ENCODE data around the gene MUSK. TPM values are rescaled to one million over a fixed set of nuclear protein-coding genes. Genes with fewer than 3 reads are reported as not detected.

The MUSK gene
- total RNA-seq, 1 experiment from 2014 or later: not detected

DNA sequence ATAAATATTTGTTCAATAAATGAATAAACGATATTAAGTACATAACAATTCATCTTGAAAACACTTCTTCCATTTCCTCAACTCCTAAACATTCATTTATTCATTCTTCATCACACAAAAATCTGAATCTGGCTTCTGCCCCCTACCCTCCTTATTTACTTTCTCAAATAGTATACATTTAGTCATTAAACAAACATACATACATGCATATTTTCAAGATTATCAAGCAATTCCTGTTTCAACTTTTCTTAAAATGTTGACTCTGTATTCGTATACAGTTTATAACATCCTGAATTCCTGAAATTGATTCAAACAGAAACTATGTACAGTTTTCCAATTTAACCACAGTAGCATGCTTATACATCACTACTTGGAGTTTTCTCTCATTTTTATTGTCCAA lies 129.0 kb downstream of the MUSK start:
- Histone ChIP-seq H2AFZ (ENCODE audit: low read length) (no peak overlapping the region), H3K9me2 (replicated peaks; ENCODE audit: low read length) (no peaks in the 10 kb centered on the region), H4K20me1 (ENCODE audit: low read length) (no peaks in the 10 kb centered on the region), H3K79me2 (ENCODE audit: low read length) (peaks cover 14% of the 10 kb centered on the region; the same call in 1 of the 2 replicates), H3F3A (ENCODE audit: low read length, unreplicated experiment) (peaks cover 6% of the 10 kb centered on the region), H3K9ac (ENCODE audit: low read length) (peak overlapping the region; percentile 82), H3K36me3 (ENCODE audit: low read depth, low read length) (no peaks in the 10 kb centered on the region), H3K27ac (ENCODE audit: low read length) (peak overlapping the region; percentile 99), H3K27me3 (ENCODE audit: low read length) (no peaks in the 10 kb centered on the region), H3K4me2 (ENCODE audit: low read length) (peak overlapping the region; percentile 64; the same call in 1 of the 2 replicates), H3K4me1 (ENCODE audit: insufficient read depth, low read length) (peaks cover 43% of the 10 kb centered on the region), H3K9me3 (ENCODE audit: low read length) (no peaks in the 10 kb centered on the region), H3K4me3 (ENCODE audit: low read length) (no peak overlapping the region; the same call in 1 of the 2 replicates)
- DNase-seq (peak; percentile 91), ATAC-seq (peak; percentile 67)
- POLR2A ChIA-PET (ENCODE audit: unreplicated experiment): interaction anchor here (0.6 to 0.7 kb wide), 2 partner anchors 12 to 266 kb away, joined by 3 to 4 read pairs; no protein-coding TSS in a partner anchor
- intact Hi-C loops (cut with micrococcal nuclease): loop anchor here (5.0 kb wide), 6 partner anchors 45 to 500 kb away; partner anchors contain the start of gene LPAR1
- BruUV-seq (replicated peaks): no TSS peak
- CTCF ChIA-PET: no interaction called here
- TF ChIP-seq EZH2 (IDR thresholded peaks at IDR 0.05; ENCODE audit: low read length, unreplicated experiment): no peak
- TF ChIP-seq EZH2phosphoT487 (IDR thresholded peaks at IDR 0.05; ENCODE audit: borderline replicate concordance, low read length): no peak
- TF ChIP-seq, protein P1, sequence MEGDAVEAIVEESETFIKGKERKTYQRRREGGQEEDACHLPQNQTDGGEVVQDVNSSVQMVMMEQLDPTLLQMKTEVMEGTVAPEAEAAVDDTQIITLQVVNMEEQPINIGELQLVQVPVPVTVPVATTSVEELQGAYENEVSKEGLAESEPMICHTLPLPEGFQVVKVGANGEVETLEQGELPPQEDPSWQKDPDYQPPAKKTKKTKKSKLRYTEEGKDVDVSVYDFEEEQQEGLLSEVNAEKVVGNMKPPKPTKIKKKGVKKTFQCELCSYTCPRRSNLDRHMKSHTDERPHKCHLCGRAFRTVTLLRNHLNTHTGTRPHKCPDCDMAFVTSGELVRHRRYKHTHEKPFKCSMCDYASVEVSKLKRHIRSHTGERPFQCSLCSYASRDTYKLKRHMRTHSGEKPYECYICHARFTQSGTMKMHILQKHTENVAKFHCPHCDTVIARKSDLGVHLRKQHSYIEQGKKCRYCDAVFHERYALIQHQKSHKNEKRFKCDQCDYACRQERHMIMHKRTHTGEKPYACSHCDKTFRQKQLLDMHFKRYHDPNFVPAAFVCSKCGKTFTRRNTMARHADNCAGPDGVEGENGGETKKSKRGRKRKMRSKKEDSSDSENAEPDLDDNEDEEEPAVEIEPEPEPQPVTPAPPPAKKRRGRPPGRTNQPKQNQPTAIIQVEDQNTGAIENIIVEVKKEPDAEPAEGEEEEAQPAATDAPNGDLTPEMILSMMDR (conservative IDR thresholded peaks at IDR 0.05; ENCODE audit: low read depth, low read length): no peak

DNA sequence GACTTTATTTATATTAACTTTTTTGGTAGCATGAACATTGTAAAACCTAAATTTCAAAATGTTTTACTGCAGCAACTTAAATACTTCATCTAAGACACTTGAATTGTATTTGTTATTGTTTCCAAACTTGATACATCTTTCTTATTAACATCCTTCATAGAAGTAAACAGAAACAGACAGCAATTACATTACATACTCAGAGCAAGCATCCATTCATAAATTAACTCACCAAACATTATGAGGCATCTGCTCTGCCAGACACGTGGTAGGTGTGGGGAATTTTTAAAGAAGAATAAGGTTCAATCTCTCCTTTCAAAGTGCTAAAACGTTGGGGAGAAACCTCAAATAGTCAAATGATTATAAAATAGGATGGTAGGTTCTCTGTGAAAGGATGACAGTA lies 130.8 kb downstream of the MUSK start:
- Histone ChIP-seq H3K9me2 (replicated peaks; ENCODE audit: low read length) (no peaks in the 10 kb centered on the region), H3K79me2 (ENCODE audit: low read length) (peaks cover 14% of the 10 kb centered on the region; the same call in 1 of the 2 replicates), H3K4me2 (ENCODE audit: low read length) (no peak overlapping the region), H3K27ac (ENCODE audit: low read length) (peak overlapping the region; percentile 99), H3K9ac (ENCODE audit: low read length) (peak overlapping the region; percentile 40), H3K36me3 (ENCODE audit: low read depth, low read length) (no peaks in the 10 kb centered on the region), H3K4me3 (ENCODE audit: low read length) (no peak overlapping the region), H3F3A (ENCODE audit: low read length, unreplicated experiment) (peaks cover 6% of the 10 kb centered on the region), H3K27me3 (ENCODE audit: low read length) (no peaks in the 10 kb centered on the region), H2AFZ (ENCODE audit: low read length) (no peak overlapping the region), H3K9me3 (ENCODE audit: low read length) (no peaks in the 10 kb centered on the region), H4K20me1 (ENCODE audit: low read length) (no peaks in the 10 kb centered on the region), H3K4me1 (ENCODE audit: insufficient read depth, low read length) (peaks cover 45% of the 10 kb centered on the region)
- intact Hi-C loops (cut with micrococcal nuclease): loop anchor here (5.0 kb wide), 6 partner anchors 47 to 498 kb away; partner anchors contain the start of gene LPAR1
- CTCF ChIA-PET: no interaction called here
- no TSS peak for BruUV-seq (replicated peaks)
- DNase-seq (no peak), ATAC-seq (no peak)
- TF ChIP-seq, protein P1 (conservative IDR thresholded peaks at IDR 0.05; ENCODE audit: low read depth, low read length): no peak
- TF ChIP-seq EZH2 (IDR thresholded peaks at IDR 0.05; ENCODE audit: low read length, unreplicated experiment) (no peak), EZH2phosphoT487 (IDR thresholded peaks at IDR 0.05; ENCODE audit: borderline replicate concordance, low read length) (no peak)
- POLR2A ChIA-PET (ENCODE audit: unreplicated experiment): no interaction called here

DNA sequence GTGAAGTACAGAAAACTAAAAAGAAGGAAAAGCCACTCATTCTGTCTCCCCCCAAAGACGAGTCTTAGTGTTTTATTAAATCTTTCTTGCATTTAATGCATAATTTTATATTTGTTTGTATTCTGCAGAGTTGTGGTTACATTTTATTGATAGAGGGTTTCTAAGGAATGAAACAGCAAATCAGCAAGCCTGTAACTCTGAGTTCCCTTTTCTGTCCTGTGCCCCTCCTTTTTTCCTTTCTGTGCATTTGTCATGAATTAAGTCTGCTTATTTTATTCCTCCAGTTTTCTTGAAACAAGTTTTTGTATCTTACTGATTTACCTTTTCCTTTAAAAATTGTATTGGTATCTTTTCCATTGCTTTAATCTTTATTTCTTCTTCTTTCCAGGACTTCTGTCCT lies 132.8 kb downstream of the MUSK start:
- ChIA-PET CTCF (no interaction called here), POLR2A (ENCODE audit: unreplicated experiment) (no interaction called here)
- no TSS peak for BruUV-seq (replicated peaks)
- H2AFZ ChIP-seq (ENCODE audit: low read length): peak overlapping the region; percentile 60
- H3K4me1 ChIP-seq (ENCODE audit: insufficient read depth, low read length): peaks cover 45% of the 10 kb centered on the region
- H3K4me3 ChIP-seq (ENCODE audit: low read length): peak overlapping the region; percentile 6; the same call in 1 of the 2 replicates
- intact Hi-C loops (cut with micrococcal nuclease): no loop called here
- H3K36me3 ChIP-seq (ENCODE audit: low read depth, low read length): no peaks in the 10 kb centered on the region
- ATAC-seq (peak; percentile 32), DNase-seq (peak; percentile 64)
- no peaks in the 10 kb centered on the region for H3K9me2 ChIP-seq (replicated peaks; ENCODE audit: low read length)
- no peaks in the 10 kb centered on the region for H3K9me3 ChIP-seq (ENCODE audit: low read length)
- H3K4me2 ChIP-seq (ENCODE audit: low read length): peak overlapping the region; percentile 59
- H3K79me2 ChIP-seq (ENCODE audit: low read length): peaks cover 14% of the 10 kb centered on the region; the same call in 1 of the 2 replicates
- H3K27ac ChIP-seq (ENCODE audit: low read length): peak overlapping the region; percentile 99
- H3K9ac ChIP-seq (ENCODE audit: low read length): peak overlapping the region; percentile 59
- no peaks in the 10 kb centered on the region for H3K27me3 ChIP-seq (ENCODE audit: low read length)
- H4K20me1 ChIP-seq (ENCODE audit: low read length): no peaks in the 10 kb centered on the region
- peaks cover 6% of the 10 kb centered on the region for H3F3A ChIP-seq (ENCODE audit: low read length, unreplicated experiment)
- TF ChIP-seq EZH2phosphoT487 (IDR thresholded peaks at IDR 0.05; ENCODE audit: borderline replicate concordance, low read length) (no peak), EZH2 (IDR thresholded peaks at IDR 0.05; ENCODE audit: low read length, unreplicated experiment) (no peak)
- TF ChIP-seq, protein P1 (conservative IDR thresholded peaks at IDR 0.05; ENCODE audit: low read depth, low read length): no peak

All from PC-3 (cell line).